Panc1 (cell line): ENCODE measurements around the gene SYNPR. TPM values are rescaled to one million over a fixed set of nuclear protein-coding genes. Genes with fewer than 3 reads are reported as not detected.

ENCODE experiments used
- ATAC-seq: fragments of 200-7000 bp; cut with Tn5 transposase; 2 replicates; pipeline ENCODE4 v1.9.1; 2020; ENCODE audit warnings: mild to moderate bottlenecking, moderate library complexity
- BruUV-seq: library from RNA; stranded (reverse); fragments of 400-500 nt; replicated peaks from 2 replicates; lab custom pipeline; 2021; lab: Mats Ljungman, UMichigan
- CTCF ChIA-PET: fragments of 300-600 bp; sonication (Branson Sonifier 250); formaldehyde crosslinking; loops from one replicate; lab custom pipeline; 2022; ENCODE audit warnings: antibody characterized with exemption; lab: Charles Lee
- POLR2A ChIA-PET: fragments of 300-600 bp; sonication (Branson Sonifier 250); formaldehyde crosslinking; loops from one replicate; lab custom pipeline; 2022; ENCODE audit warnings: antibody characterized with exemption; lab: Charles Lee
- DNase-seq: peaks from one replicate; pipeline ENCODE4 v3.0.0-alpha.2; 2010; ENCODE audit warnings: low read depth, low spot score
- H3K27ac ChIP-seq: 2 replicates; pipeline ENCODE4 v1.5.1; 2011; ENCODE audit warnings: mild to moderate bottlenecking, low read length, inconsistent platforms
- H3K27me3 ChIP-seq: fragments of 200-500 bp; sonication (Bioruptor generic); 2 replicates; pipeline ENCODE4 v1.6.0; 2014; ENCODE audit warnings: low read length, inconsistent platforms; ENCODE audit not compliant: control insufficient read depth, insufficient read depth
- H3K36me3 ChIP-seq: fragments of 200-500 bp; sonication (Bioruptor generic); 2 replicates; pipeline ENCODE4 v1.5.1; 2014; ENCODE audit warnings: inconsistent platforms, mild to moderate bottlenecking, low read length, moderate library complexity; ENCODE audit not compliant: control insufficient read depth, insufficient read depth
- H3K4me1 ChIP-seq: 2 replicates; pipeline ENCODE4 v1.5.1; 2011; ENCODE audit warnings: inconsistent platforms, mild to moderate bottlenecking, low read length, moderate library complexity; ENCODE audit not compliant: control insufficient read depth, insufficient read depth
- H3K4me3 ChIP-seq, 2 experiments: 2 replicates each; pipeline ENCODE4 v1.5.1; 2011 to 2012; ENCODE audit warnings: low read depth in 2 of 2, low read length in 2 of 2, mild to moderate bottlenecking in 2 of 2, inconsistent platforms in 1 of 2, moderate library complexity in 1 of 2
- H3K9me3 ChIP-seq: fragments of 200-500 bp; sonication (Bioruptor generic); 2 replicates; pipeline ENCODE4 v1.5.1; 2014; ENCODE audit warnings: low read depth, mild to moderate bottlenecking, inconsistent platforms, low read length, moderate library complexity; ENCODE audit not compliant: control insufficient read depth, insufficient read depth
- CTCF ChIP-seq: fragments of 450-650 bp; IDR thresholded peaks from 2 replicates; pipeline ENCODE4 v1.5.1; 2017; ENCODE audit warnings: mild to moderate bottlenecking
- POLR2AphosphoS5 ChIP-seq: IDR thresholded peaks from 2 replicates; pipeline ENCODE4 v1.6.1; 2012; ENCODE audit warnings: mild to moderate bottlenecking, low read depth, low read length, moderate library complexity
- SIN3A ChIP-seq: IDR thresholded peaks from 2 replicates; pipeline ENCODE4 v1.6.1; 2012; ENCODE audit warnings: low read depth, mild to moderate bottlenecking, low read length, moderate library complexity, borderline replicate concordance; ENCODE audit not compliant: insufficient read depth
- TCF7L2 ChIP-seq: IDR thresholded peaks from 2 replicates; pipeline ENCODE4 v1.6.1; 2011; ENCODE audit warnings: mild to moderate bottlenecking, low read depth, low read length, inconsistent platforms
- in situ Hi-C: cut with HindIII; loops from 2 replicates; pipeline ENCODE4 v1.10.0; 2016; ENCODE audit warnings: low sequenced_read_pairs, low pct_unique_long_range_greater_than_20kb
- intact Hi-C: fragments of 100-400 bp; cut with micrococcal nuclease; formaldehyde crosslinking; loops from one replicate; pipeline ENCODE4 v1.10.0; 2022; ENCODE audit not compliant: unreplicated experiment
- total RNA-seq: library from RNA; stranded (reverse); gene quantifications from one replicate; pipeline ENCODE4 v1.2.1, GENCODE V29; 2021; ENCODE audit not compliant: unreplicated experiment
- TF ChIP-seq, protein P1 (sequence below), 2 experiments: IDR thresholded peaks; 2 replicates each; pipeline ENCODE4 v1.6.1; 2011 to 2012; ENCODE audit warnings: low read depth in 2 of 2, control low read depth in 1 of 2, low read length in 1 of 2, mild to moderate bottlenecking in 1 of 2, moderate library complexity in 1 of 2; ENCODE audit not compliant: insufficient read depth in 1 of 2

The SYNPR gene
- total RNA-seq, 1 experiment from 2014 or later = not detected

- intact Hi-C loops = no loop called here
- POLR2A ChIA-PET = no interaction called here
- H3K27me3 ChIP-seq = no peaks in the 10 kb centered on the region
- in situ Hi-C loops = no loop called here
- H3K4me1 ChIP-seq = no peaks in the 10 kb centered on the region
- H3K9me3 ChIP-seq = no peaks in the 10 kb centered on the region
- TF ChIP-seq CTCF (no peak), SIN3A (no peak), POLR2AphosphoS5 (no peak), TCF7L2 (no peak)
- TF ChIP-seq, protein P1, sequence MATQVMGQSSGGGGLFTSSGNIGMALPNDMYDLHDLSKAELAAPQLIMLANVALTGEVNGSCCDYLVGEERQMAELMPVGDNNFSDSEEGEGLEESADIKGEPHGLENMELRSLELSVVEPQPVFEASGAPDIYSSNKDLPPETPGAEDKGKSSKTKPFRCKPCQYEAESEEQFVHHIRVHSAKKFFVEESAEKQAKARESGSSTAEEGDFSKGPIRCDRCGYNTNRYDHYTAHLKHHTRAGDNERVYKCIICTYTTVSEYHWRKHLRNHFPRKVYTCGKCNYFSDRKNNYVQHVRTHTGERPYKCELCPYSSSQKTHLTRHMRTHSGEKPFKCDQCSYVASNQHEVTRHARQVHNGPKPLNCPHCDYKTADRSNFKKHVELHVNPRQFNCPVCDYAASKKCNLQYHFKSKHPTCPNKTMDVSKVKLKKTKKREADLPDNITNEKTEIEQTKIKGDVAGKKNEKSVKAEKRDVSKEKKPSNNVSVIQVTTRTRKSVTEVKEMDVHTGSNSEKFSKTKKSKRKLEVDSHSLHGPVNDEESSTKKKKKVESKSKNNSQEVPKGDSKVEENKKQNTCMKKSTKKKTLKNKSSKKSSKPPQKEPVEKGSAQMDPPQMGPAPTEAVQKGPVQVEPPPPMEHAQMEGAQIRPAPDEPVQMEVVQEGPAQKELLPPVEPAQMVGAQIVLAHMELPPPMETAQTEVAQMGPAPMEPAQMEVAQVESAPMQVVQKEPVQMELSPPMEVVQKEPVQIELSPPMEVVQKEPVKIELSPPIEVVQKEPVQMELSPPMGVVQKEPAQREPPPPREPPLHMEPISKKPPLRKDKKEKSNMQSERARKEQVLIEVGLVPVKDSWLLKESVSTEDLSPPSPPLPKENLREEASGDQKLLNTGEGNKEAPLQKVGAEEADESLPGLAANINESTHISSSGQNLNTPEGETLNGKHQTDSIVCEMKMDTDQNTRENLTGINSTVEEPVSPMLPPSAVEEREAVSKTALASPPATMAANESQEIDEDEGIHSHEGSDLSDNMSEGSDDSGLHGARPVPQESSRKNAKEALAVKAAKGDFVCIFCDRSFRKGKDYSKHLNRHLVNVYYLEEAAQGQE (IDR thresholded peaks at IDR 0.05; ENCODE audit: insufficient read depth in 1 of 2, low read depth in 2 of 2, low read length in 1 of 2) = no peak
- DNase-seq (no peak), ATAC-seq (no peak)
- no TSS peak for BruUV-seq
- H3K27ac ChIP-seq = no peak overlapping the region
- no peaks in the 10 kb centered on the region for H3K36me3 ChIP-seq
- CTCF ChIA-PET = no interaction called here
- no peak overlapping the region for H3K4me3 ChIP-seq
These were observed 377.4 kb downstream of the SYNPR start for GRCh38 chr3:63655519-63655918.

DNA sequence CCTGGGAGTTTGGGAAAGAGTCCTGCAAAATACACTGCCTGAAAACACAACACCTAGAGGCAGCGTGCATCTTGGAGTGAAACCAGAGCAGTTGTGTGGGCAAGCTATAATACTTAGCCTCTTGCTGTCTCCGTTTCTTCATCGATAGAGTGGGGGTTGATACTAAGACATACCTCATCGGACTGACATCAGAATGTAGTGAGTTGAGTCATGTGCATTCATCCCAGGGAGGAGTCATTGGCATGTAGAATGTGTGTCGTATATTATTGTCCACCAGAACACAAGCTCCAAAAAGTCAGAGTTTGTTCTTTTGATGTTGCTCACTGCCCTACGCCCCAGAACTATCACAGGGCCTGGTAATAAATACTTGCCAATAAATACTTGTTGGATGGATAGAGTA is 378.7 kb downstream of the SYNPR start:
- intact Hi-C loops (no loop called here), in situ Hi-C loops (no loop called here)
- POLR2A ChIA-PET = no interaction called here
- H3K4me1 ChIP-seq = no peaks in the 10 kb centered on the region
- no peak overlapping the region for H3K27ac ChIP-seq
- CTCF ChIA-PET = no interaction called here
- ATAC-seq (no peak), DNase-seq (no peak)
- no peaks in the 10 kb centered on the region for H3K9me3 ChIP-seq
- no peaks in the 10 kb centered on the region for H3K27me3 ChIP-seq
- no peak overlapping the region for H3K4me3 ChIP-seq
- no peaks in the 10 kb centered on the region for H3K36me3 ChIP-seq
- TF ChIP-seq CTCF (no peak), TCF7L2 (no peak), SIN3A (no peak), POLR2AphosphoS5 (no peak)
- TF ChIP-seq, protein P1 (IDR thresholded peaks at IDR 0.05; ENCODE audit: insufficient read depth in 1 of 2, low read depth in 2 of 2, low read length in 1 of 2) = no peak
- no TSS peak for BruUV-seq
